Measurements from ENCODE around the gene CDRT15.
"Not testable (repeated sequence)": the region's sequence is repeated elsewhere in the genome, so short reads cannot be mapped to it uniquely, and the experiment has no call there.

CDRT15 gene

DNA sequence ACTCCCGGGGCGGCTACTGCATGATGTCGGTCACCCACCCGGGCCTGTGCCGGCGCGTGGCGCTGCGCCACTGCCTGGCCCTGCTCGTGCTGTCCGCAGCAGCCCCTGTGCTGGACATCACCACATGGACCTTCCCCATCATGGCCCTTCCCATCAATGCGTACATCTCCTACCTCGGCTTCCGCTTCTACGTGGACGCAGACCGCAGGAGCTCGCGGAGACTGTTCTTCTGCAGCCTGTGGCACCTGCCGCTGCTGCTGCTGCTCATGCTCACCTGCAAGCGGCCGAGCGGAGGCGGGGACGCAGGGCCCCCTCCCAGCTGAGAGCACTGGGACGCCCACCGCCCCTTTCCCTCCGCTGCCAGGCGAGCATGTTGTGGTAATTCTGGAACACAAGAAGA, 29.8 kb downstream of the CDRT15 start:
- DNase-seq = no peak

DNA sequence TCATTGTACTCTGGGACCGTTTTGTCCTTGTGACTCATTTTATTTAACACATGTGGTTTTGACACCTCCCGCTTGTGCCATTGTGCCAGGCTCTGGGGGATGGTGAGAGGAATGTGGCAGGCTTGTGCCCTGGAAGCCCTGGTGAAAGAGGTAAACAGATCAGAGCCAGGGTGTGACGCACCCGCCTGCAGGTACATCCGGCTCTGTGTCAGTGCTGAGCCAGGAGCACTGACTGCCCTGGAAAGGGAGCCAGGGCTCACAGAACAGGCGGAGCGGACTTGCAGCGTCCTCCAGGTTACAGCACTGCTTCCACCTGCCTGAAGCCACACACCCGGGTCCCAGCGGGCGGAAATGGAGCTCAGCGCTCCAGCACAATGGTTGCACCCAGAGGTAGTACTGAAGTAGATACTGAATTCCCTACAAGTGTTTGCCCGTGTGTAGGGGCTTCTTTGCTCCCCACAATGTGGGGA, 30.6 kb downstream of the CDRT15 start:
- no peak for DNase-seq

DNA sequence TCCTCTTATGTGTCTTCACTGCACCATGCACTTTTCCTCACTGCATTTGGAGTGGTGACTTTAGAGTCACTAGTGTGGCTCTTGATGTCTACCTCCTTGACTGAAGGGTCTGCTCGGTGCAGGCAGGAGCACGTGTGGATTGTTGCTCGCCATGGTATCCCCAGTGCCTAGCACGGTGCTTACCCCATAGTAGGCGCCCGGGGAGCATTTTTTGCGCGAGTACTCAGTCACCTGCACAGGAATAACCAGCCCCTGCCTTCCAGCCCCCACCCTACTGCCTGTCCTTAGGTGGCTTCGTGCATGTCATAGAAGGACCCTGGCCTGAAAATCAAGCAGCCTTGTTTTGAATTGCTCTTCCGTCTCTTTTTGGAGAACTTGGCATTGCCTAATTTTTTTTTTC, 31.3 kb downstream of the CDRT15 start:
- no peak for DNase-seq

DNA sequence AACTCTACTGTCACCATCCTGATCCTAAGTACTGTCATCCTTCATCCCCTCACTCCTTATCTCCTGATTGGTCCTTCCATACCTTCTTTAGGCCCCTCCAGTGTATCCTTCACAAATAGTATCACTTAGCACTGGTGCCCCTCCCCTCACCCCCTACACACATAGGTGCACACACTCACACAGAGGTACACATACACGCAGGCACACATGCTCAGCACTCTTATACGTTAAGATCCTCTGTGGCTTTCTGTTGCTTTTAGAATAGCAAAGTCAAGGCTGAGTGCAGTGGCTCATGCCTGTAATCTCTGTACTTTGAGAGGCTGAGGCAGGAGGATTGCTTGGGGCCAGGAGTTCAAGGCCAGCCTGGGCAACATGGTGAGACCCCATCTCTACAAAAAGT, 32.1 kb downstream of the CDRT15 start:
- DNase-seq = no peak

DNA sequence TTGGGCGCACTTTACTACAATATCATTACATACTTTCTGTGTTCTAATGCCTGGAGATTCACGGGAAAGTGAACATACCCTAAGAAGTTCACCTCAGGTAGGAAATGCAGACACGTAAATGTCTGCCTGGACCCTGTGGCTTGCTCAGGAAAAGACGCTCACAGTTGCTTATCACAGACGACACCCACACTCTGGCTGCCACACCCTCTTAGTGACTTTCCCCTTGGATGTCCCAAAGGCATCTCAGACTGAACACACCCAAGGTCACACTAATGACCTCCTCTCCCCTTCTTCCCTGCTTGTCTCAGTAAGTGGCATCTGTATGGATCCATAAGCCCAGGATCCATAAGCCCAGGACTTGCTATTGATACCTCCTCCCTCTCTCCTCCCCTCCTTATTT, 32.6 kb downstream of the CDRT15 start:
- DNase-seq = no peak

DNA sequence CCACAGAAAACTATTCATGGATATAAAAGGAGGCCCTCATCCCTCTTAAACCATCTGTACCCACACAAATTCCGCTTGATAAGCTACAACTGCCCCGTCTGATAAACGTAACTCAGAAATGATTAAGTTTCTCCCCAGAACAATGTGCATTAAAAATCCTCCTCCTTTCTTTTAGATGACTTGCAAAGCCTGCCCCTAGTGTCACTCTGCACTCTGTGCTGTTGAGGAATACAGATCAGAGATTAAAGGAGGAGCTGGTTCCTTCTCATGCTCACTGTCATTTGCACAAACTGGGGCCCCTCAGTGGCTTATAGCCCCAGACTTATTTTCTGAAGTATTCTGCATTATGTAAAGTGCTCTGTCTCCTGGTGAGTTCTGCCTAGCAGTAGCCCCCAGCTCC, 33.3 kb downstream of the CDRT15 start:
- DNase-seq = no peak

DNA sequence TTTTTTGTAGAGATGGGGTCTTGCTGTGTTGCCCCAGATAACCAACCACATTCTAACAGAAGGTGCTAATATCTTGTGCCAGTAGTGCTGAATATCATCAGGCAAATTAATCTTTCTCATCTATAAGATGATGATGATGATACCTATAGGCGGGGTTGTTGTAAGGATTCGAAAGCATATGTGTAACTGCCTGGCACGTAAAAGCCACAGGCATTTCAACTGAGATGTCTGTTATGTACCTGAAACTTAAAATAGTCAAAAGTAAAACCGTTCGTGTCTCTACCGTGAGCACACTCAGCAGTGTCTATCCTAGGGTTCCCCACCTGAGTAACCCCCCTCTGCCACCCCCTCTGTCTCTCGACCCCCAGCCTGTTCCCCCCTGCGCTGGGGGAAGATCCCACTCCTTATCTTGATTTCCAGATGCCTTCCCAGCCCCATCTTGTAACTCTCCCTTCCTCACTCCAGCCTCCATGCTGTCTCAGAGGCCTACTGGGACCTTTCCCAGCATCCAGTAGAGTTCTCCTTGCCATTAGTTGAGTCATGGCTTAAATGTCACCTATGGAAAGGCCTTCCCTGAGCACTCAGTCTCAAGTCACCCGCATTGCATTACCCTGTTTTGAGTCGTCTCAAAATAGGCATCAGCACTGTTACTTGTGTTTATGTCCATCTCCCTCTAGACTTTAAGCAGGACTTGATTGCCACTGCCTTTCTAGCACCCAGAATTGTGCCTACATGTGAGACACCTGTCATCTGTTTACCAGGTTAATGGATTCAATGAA, 34.1 kb downstream of the CDRT15 start:
- DNase-seq = no peak

DNA sequence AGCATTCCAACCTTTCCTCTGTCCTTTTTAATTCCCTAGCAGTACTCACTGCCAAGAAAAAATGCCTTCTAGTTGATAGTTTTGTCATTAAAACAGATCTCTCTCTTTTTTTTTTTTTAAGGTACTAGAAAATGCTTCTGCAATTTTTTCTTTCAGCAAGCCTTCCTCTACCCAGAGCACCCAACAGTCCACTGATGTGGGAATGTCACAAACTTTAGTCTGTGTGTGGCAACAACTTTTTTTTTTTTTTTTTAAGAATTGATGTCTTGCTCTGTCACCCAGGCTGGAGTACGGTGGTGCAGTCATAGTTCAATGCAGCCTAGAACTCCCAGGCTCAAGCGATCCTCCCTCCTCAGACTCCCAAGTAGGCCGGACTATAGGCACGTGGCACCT, 34.7 kb downstream of the CDRT15 start:
- DNase-seq = no peak

DNA sequence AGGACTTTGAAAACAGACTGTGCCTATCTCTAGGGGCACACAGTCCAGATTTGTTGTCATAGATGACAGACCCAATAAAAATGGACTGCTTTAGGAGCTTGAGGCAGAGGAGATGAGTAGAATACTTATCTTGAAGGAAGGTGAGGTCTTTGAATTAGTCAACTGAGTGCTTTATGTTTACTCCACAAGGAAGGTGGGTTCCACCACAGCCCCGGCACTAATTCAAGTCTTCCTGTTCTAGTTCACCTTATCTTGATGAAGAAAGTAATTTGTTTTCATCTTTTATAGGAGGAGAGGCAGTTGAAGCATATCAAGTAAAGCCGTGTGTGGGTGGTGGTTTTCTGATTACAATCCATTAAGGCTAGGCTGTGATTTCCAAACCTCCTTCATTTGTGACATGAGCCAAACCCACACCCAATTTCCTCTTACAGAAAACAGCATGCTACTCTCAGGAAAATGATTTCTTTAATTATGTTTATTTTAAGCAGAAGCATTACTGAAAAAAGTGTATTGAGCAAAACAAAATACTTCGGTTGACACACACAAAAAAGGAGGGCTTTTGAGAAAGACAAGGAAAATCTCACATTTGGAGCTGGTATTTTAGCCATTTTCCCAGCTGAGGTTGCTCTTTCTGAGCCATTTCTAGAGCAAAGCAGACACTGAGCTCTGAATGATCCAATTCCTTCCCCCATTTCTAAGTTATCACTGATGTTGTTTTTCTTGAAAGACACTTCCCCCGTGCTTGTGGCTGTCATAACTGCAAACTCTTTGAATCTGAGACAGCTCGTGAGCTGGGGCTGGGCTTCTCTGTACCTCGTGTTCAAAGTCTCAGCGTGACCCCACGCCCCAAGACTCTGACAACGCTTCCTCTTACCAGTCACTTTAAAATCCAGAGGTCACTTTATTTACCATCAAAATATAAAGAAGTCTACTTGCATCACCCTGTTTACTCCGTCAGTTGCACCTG, 35.4 kb downstream of the CDRT15 start:
- DNase-seq = no peak

DNA sequence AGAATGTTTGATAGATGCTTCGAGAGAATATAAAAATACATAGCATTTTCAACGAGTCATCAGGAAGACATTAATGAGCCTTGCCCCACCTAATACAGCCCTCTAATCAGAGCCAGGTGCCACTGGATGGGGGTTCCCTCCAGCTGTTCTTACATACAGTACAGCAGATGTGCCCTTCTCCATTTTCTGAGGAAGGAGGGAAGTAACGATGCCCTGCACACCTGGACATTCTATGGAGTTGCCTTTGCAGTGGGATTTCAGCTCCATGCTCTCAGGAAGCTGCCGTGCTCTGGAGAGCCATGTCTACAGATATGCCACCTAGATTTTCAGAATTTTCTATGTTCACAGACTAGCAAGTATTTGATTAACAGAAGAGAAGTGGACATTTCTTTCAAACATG, 36.3 kb downstream of the CDRT15 start:
- DNase-seq = no peak

DNA sequence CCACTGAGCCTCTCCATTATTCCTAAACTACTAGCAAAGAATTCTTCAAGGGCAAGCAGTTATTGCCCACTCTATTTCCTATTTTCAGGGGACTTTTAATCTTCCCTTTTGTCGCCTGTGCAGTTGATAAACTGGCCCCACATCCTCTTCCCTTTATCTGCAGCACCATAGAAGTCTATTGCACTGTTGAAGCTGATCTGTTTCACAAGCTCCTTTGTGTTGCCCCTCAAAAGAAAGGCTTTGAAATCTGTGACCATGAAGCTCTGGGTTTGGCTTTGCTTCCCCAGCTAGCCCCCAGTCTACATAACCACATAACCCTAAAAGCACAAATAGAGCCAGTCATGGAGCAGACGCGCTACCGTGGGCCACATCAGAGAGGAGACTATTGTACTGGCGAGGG, 37.1 kb downstream of the CDRT15 start:
- no peak for DNase-seq

DNA sequence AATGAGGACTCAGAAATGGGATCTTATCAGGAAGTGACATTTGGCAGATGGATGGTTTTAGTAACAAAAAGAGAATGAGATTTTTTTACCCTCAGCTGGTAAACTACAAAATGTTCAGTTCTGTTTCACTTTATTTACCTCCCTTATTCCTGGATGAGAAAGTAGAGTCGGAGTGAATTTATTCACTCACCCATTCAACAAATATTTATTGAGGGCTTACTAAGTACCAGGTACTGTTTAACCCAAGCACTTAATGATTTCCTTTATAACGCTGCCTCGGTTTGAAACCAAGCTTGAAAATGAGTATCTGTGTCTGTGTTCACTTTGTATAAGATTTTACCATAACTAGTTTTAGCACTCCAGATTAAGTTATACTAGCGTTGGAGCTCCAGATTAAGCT, 38.1 kb downstream of the CDRT15 start:
- DNase-seq = no peak

DNA sequence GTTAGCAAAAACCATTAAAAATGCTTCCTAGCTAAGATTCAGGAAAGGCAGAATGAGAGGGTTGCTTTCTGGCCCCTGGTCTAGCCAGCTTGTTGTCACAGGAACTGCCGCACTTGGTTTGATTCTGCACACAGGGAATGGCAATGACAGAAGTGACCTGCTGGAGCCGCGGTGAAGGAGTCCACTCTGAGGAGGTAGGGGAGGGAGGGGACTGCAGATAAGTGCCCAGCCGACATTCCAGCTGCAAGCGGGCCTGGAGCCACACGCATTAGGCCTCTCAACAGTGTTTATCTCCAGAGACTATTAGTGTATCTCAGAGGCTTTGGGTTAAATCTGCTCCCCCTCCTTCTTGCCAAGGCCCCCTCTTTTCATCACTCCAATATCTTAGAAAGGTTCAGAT, 38.6 kb downstream of the CDRT15 start:
- DNase-seq = no peak

DNA sequence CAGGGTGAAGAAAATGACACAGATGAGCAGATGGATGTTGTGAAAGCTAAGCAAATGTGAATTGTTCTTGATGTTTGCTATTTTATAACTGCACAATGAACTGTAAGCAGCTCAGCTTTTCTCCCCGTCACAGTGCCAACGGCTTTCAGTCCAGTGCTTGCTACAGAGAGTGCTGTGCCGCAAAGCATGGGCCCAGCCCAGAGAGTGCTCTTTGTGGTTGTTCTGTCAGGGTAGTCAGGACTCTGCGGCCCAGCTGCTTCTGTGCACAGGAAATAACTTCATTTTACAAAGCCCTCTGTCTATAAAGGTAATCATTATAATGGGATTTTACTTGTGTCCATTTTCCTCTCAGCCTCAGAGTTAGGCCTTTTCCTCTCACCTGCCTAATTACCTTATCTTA, 39.1 kb downstream of the CDRT15 start:
- no peak for DNase-seq

DNA sequence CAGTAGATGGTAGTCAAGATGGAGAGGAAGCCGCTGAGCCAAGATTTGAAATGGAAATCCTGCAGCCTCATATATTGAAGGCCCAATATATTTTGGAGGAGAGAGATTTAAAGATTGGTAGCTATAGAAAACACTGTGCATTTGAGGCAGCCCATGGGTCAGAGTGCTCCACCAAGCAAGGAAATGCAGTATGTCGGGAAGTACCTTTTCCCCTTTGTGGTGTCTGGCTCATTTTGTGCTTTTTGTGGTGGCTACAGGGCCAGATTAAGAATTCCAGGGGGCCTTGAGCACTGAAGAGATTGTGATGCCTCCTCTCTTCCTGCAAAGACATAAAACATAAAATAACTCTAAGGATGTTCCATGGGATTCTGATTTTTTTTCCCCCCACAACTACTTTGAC, 39.6 kb downstream of the CDRT15 start:
- no peak for DNase-seq

DNA sequence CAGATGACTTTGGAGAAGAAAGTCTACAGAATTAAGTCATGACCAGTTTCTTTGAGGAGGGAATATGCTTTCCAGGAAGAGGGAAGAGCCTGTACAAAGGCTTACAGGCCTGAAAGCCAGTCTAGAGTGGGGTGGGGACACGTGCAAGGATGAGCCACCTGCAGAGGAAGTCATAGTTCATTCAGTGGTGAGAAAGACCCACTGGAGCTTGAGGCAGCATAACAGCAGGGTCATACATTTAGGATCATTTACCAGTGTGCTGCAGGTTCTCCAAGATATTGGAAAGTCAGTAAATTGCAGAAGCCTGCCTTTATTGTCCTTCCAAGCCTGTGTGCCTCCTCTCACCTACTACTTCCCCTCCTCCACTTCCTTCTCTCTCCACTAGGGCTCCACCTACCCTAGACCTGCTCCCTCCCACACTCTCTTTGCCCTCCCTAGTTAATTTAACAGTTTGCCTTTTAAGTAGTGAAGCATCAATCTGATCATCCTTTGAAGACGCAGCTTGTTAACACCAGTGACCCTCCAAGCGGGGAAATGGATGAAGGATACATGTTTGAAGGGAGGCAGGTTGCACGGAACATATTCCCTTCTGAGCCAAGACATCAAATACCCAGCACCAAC, 40.2 kb downstream of the CDRT15 start:
- no peak for DNase-seq

DNA sequence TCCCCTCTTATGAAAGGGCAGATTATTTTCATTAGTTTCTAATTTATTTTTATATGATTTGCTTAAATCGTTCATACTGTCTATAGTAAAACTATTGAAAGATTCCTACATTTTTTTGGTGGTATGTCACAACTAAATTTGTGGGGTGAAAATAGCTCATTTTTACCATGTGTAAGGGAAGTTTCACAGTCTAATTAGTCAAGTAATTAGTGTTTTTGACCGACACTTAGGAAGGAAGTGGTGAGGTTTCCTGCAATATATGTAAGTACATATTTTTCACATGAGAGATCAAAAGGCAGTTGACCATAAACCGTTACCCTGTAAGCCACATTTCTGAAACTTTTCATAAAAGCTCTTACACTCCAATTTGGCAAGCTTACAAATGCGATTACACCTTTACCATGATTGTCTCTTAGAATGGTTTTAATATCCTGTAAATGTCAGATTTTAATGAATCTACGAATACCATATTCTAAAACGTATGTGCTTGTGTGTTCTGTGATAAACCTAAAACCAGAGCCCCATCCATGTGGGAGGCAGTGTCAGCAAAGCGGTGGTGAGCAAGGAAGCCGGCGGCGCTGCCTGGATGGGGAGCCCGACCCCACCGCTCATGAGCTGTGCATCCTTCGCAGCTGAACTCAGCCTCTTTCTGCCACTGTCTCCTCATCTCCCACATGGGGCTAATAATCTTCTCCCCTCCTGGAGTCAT, 43.9 kb downstream of the CDRT15 start:
- DNase-seq = not testable (repeated sequence)

DNA sequence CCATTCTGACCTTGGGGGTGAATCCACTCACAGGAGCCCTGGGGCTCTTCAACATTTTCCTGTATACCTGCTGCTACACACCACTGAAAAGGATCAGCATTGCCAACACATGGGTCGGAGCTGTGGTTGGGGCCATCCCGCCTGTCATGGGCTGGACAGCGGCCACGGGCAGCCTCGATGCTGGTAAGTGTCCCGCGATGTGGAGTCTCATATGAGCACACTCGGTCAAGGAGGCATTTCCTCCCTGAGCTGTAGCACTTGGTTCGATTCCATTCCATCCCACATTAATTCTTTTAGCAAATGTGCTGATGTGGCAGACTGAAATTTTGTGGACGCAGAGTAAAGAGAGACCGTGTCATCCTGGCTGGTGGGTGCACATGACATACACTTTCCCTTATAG, 44.6 kb downstream of the CDRT15 start:
- not testable (repeated sequence) for DNase-seq

DNA sequence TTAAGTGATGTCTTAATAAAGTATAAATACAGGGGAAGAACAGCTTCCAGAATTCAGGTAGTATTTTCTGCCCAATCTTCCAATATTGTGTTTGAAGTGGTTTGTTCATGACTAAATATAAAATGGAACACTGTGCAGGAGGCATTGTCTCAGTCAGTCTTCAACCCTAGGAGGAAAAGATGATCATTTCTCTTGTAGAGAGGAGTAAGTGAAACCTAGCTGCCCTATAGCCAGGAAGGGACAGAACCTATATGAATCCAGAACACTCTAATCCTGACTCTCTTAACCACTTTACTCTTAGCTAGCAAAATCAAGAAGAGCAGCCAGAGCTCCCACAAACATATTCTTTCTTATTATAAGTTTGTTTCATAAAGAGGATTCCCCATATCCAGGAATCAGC, 45.2 kb downstream of the CDRT15 start:
- not testable (repeated sequence) for DNase-seq

DNA sequence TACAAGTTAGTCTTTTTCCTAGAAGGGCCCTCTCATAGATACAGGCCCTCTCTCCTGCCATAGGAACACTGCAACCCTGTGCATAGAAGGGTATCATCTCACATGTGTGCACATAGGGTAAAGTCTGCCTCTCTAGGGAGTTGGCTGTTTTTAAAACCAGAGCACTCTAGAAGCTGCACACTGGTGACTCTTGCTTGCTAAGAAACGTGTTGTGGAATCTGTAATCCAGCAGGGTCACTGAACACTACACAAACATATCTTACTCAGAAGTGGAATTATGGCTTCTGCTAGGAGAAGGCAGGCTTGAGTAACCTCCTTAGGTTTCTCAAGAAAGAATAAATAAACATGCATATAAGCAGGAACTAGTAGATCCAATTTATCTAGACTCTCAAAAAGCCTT, 45.9 kb downstream of the CDRT15 start:
- not testable (repeated sequence) for DNase-seq

DNA sequence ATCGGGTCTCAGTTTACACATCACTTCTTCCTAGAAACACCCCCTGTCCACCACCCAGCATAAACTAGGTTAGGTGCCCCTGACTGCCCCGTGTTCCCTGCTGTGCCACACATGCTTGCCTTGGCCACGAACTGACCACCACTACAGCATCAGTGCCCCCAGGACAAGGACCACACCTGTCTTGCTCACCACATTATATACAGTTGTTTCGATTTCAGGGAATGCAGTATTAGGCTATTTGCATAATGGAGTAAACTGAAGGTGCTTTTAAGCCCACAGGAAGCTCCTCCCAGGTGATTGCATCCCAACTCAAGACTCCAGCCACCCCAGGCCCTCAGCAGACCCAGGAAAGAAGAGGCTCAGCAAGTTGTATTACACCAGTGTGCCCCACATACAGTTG, 50.2 kb downstream of the CDRT15 start:
- not testable (repeated sequence) for DNase-seq
